GM21576 (cell line): ENCODE results near the gene MSN.
A peak's percentile ranks its signal among the peaks of the same experiment; 100 is the strongest.
"Not testable (repeated sequence)": the region's sequence is repeated elsewhere in the genome, so short reads cannot be mapped to it uniquely, and the experiment has no call there.

Experiments used
- ATAC-seq: cut with Tn5 transposase; IDR thresholded peaks from one replicate; pipeline ENCODE4 v1.9.1; 2021; ENCODE audit warnings: mild to moderate bottlenecking, moderate library complexity; ENCODE audit not compliant: unreplicated experiment

MSN gene

DNA sequence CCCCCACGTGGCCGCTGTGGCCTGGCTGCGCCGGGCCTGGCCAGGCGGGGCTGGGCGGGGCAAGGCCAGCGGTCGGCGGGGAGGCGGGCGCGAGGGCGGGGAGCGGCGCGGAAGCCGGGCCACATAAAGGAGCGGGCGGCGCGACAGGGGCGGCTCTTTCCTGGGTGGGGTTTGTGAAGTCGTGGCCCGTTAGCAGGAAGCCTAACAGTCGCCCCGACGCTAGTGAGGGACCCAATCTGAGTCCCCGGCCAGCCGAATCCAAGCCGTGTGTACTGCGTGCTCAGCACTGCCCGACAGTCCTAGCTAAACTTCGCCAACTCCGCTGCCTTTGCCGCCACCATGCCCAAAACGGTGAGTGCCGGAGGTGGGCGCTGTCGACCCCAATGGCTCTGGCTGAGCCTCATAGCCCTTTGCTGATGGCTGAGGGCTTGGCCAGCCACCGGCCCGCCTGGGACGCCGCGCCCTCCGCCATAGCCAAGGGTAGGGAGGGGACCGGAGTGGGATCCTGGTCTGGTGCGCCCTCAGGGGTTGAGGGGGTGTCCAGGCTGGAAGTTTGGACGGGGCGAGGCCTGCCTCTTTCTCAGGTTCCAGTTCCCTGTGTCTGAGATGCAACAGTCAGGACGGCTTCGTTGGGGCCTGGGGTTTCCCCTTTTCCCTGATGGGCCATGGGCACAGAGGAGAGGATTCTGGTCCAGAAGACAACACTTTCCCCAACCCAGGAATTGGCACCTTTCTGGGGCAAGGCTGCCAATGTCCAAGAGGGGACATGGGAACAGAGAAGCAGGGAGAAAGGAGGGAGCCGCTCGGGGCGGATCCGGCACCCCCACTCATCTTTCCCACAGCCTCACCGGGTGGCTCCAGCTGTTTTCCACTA is at the start of gene MSN:
TSS of gene MSN (plus strand) at position 152 of the 874 bp plus-strand sequence. CDS start at position 340, 188 bp downstream.
- peak; percentile 66 for ATAC-seq

DNA sequence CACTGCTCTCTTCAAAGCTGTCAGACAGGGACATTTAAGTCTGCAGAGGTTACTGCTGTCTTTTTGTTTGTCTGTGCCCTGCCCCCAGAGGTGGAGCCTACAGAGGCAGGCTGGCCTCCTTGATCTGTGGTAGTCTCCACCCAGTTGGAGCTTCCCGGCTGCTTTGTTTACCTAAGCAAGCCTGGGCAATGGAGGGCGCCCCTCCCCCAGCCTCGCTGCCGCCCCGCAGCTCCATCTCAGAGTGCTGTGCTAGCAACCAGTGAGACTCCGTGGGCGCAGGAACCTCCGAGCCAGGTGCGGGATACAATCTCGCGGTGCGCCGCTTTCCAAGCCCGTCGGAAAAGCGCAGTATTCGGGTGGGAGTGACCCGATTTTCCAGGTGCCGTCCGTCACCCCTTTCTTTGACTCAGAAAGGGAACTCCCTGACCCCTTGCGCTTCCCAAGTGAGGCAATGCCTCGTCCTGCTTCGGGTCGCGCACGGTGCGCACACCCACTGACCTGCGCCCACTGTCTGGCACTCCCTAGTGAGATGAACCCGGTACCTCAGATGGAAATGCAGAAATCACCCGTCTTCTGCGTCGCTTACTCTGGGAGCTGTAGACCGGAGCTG is 47.3 kb upstream of the MSN start:
- ATAC-seq, result not testable (repeated sequence)

DNA sequence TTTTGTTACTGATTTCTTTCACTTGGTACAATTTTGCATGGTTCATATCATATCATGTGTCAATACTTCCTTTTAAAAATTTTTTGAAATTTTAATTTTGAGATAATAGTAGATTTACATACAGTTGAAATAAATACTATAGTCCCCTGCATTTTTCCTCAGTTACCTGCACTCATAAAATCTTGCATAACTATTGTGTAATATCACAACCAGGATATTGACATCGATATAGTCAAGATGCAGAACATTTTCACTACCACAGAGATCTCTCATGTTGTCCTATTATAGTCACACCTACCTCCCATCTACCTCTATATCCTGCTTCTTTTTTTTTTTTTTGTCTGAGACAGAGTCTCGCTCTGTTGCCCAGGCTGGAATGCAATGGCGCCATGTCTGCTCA is 36.7 kb upstream of the MSN start:
- no peak for ATAC-seq

DNA sequence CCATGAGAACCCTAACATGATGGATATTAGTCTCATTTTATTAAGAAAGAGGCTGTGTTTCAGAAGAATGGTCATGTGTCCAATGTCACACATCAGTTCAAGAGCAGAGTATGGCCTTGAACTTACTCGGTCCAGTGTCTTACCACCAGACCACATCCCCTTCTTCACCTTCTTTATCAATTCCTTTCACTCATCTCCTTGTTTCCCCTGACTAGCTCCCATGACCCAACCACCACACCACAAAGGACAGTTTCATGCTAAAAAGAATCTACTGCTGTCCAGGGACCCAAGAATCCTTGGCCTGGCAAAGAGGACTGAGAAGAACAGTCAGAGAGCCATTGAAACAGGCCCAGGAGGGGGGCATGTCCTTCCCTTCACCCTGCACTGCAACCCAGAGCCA is 33.6 kb upstream of the MSN start:
- ATAC-seq, result no peak

DNA sequence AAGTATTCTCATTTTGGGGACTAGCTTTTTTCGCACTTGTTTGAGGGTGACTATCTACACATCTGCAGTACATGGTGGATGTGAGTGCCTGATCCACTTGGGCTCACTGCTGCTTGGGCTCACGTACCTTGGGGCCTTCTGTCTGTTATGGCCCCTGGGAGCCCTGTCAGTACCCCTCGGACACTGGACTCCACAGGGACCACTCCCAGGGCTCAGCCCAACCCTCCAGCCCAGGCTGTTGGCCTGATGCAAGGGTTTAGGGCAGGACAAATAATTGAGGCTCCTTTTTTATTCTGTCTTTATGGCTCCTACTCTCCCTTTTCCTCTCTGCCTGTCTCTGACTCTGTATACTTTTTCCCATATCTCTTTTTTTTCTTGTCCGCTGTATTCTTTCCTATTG is 32.7 kb upstream of the MSN start:
- no peak for ATAC-seq

DNA sequence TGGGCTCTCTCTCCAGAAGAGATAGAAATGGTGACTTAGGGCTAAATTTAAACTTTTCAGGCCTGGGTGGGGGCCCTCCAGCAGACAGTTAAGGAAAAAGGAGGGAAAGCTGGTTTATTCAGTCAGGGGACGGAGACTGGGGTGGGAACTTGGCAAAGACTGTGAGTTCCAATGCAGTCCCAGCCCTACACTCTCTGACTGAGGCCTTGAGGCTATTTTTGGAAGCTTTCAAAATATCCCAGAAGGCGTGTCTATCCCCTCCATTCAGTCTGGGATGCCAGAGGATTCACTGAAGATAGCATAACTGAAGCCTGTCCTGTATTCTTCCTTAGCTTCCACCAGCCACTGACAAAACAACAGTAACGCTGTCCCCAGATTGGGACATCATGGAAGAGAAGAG is 32.1 kb upstream of the MSN start:
- no peak for ATAC-seq

DNA sequence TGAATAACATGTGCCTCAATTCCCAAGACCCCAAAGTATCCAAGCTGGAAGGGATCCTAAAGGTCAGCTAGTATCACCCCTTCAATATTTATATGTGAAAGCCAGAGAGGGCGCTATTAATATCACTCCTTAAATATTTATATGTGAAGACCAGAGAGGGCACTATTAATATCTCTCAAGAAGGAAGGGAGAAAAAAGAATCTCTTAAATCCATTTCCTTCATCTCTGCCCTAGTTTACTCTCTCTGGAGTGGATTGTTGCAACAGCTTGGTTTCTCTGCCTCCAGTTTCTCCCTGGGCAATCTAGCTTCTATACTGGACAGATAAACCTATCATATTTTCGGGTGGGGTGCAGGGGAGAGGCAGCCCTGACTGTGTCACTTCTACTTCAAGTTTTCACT is 31.6 kb upstream of the MSN start:
- ATAC-seq, result no peak

DNA sequence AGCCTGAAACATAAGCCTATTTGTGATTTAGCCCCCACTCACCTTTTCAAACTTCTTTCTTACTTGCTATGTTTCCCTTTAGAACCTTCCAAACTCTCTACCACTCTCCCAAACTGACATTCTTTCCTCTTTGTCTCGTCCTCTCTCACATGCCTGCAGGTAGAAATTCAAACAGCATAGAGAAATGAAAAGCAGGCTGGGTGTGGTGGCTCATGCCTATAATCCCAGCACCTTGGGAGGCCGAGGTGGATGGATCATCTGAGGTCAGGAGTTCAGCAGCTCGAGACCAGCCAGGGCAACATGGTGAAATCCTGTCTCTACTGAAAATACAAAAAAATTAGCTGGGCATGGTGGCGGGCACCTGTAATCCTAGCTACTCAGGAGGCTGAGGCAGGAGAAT is 31.2 kb upstream of the MSN start:
- not testable (repeated sequence) for ATAC-seq

DNA sequence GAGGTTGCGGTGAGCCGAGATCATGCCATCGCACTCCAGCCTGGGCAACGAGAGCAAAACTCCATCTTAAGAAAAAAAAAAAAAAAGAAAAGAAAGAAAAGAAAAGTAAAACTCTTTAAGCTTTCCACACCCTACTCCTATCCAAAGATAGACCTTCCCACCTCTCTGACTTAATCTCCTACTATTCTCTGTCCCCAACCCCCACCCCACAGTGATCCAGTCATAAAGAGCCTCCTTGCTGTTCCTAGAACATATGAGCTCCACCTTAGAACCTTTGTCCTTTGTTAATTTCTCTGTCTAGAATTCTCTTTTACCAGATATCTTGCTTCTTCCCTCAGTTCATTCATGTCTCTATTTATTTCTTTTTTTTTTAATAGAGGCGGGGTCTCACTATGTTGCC is 30.1 kb upstream of the MSN start:
- ATAC-seq, result no peak

DNA sequence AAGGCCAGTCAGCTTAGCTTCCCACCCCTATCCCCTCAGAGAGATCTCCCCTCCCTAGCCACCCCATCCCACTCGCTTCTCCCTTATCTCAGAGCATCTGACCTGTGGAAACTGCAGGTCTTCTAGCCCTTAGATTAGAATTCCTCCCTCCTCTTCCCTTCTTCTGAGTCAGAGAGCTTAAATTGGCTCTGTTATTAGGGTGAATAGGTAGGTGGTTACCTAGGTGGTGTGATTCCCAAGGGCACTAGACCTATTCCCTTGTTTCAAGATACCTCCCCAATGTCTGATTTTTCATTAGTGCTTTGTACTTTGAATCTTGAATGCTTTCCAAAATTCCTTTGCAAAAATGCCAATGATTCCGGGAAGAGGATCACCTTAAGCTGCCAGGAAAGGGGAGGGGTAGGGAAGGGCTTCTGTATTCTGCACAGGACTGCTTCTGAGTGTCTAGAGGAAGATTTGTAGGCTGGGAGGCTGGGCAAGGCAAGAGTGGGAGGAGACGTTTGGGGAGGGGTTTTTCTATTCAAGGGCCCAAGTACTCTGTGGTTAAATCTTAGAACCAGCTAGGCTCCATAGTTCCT is 24.5 kb upstream of the MSN start:
- ATAC-seq, result no peak

DNA sequence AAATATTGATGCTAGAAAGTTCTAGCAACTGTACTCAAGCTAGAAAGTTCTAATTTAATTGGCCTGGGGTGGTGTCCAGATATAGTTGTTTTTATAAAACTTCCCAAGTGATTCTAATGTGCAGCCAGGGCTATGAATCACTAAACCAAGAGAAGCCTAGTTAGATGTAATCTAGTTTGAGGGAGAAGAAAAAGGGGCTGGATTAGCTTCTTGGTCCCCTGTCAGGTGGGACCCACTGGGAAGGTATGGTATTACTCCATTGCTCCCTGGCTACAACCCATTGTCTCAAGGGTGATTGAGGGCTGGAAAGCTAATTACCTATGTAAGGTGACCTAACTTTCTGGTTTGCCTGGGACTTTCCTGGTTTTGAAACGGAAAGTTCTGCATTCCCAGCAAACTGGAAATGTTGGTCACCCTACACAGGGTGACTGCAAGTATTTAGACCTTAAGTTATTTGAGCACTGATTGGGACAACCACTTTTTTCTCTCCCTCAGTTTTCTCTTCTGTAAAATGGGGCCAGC is 23.9 kb upstream of the MSN start:
- no peak for ATAC-seq

DNA sequence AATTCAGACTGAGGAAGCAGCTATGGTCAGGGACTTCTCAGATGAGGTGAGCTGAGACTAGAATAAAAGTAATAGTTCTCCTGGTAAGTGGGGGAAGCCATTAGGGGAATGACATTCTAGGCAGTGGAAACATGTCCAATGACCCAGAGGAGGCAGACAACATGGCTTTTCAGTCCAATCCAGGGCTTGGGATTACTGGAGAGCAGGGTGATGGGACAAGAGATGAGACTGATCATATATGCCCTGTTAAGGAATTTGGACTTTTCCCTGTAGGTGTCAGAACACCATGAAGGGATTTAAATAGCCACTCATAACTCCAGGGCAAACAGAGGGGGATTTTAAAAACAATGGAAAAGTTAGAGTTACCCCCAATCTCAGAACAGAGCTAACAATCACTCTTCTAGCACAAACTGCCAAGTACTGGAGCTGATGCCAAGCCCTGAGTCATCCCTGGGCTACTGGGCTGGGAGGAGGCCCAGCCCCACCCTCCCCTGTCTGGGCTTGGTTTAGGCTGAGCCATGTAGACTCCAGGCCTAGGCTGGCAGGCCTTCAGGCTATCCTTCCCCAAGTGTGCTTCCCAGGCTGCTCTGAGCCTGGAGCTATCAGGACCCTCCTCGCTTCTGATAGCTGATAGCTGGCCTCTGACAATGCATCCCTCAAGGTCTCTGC is 22.7 kb upstream of the MSN start:
- ATAC-seq, result no peak

DNA sequence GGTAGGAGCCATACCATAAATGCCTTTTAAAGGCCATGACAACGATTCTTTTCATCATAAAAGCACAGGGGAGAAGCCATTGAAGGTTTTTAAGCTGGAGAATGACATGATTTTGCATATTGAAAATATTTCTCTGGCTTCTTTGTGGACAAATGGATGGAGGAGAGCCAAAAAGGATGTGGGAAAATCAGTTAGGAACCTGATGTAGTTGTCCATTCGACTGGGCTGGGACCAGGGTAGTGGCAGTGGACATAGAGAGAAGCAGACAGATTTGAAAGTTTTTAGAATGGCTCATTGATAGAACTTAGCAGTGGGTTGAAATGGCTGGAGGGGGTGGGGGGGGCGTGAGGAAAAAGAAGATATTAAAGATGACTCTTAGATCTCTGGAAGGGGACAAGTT is 19.7 kb upstream of the MSN start:
- no peak for ATAC-seq

DNA sequence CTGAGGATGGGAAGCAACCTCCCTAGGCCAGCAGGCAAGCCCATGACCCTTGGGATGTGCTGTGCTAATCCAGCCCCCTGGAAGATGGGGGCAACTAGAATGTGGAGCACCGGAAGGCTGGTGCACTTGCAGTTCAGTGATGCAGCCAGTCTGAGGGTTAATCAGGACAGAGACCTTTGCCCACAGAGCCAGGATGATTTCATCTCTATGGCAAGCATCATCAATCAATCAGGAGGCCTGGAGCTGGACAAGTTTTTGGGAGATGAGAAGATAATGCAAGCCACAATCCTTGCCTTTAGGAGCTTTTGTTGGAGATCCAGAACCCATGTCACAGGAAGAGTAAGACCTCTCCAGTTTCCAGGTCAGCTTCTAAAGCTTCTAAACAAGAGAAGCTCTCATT is 15.4 kb upstream of the MSN start:
- ATAC-seq, result no peak

DNA sequence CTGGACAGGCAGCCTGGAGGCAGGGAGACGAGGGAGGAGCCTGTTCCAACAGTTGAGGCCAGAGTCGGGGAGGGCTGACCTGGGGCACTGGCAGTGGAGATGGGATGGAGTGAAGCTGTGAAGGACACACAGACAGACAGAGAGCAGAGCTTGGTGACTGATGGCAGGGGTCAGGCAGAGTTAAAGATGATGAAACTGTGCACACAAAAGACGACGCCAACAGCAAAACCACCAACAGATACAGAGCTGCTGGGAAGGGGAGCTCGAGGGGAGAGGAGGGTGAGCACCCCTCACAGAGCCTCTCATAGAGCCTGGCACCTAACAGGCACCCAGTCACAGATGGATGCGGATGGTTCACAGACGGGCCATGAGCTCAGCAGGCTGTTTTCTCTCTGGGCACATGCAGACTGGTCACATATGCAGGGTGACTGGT is 10.4 kb upstream of the MSN start:
- ATAC-seq, result not testable (repeated sequence)

DNA sequence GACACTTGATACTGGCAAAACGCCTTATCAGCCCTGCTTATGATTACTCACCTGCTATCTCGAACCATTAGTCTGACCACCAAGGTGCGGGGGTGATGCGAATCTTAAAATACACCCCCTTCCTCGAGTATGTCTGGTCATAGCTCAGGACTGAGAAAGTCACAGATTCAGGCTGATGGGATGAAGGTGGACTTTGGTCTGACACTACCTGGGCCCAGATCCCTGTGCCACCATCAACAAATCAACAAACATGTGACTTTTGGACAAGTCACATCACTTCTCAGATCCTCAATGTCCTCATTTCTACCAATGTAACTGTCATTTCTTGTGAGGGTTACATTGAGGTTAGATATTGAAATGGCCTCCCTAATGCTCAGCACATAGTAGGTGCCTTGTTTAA is 9.8 kb upstream of the MSN start:
- no peak for ATAC-seq

DNA sequence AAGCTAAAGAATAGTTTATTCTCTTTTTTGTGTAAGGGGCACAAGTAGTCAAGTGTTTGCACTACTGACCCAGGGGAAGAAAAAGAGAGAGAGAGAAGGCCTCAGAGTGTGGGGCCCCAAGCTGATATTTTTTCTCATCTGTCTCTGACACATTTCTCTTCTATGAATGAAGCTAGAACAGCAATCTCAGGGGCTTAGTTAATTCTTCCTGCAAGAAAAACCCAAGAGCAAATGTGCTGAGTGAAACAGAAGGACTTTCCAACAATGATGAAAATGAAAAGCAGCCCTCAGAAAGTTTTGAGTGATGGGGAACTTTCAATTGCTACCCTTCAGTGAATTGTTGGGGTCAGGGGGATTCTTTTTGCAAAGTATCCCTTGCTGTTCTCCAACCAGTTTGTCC is 9.2 kb upstream of the MSN start:
- ATAC-seq, result no peak

DNA sequence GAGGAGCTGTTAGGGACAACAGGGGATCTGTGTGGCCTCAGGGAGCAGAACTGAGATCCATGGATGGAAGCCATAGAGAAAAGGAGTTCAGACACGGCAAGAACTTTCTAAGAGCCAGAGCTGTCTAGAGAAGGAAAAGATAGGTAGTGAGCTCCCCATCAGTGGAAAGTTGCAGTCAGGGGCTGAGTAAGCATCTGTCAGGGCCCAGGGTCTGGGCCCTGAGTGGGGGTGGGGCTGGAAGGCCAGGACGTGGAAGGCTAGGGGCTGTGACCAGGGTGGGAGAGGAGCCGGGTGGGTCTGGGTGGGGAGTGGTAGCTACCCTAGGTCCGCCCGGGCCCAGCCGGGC is 324 bp upstream of the MSN start:
- ATAC-seq, result no peak

DNA sequence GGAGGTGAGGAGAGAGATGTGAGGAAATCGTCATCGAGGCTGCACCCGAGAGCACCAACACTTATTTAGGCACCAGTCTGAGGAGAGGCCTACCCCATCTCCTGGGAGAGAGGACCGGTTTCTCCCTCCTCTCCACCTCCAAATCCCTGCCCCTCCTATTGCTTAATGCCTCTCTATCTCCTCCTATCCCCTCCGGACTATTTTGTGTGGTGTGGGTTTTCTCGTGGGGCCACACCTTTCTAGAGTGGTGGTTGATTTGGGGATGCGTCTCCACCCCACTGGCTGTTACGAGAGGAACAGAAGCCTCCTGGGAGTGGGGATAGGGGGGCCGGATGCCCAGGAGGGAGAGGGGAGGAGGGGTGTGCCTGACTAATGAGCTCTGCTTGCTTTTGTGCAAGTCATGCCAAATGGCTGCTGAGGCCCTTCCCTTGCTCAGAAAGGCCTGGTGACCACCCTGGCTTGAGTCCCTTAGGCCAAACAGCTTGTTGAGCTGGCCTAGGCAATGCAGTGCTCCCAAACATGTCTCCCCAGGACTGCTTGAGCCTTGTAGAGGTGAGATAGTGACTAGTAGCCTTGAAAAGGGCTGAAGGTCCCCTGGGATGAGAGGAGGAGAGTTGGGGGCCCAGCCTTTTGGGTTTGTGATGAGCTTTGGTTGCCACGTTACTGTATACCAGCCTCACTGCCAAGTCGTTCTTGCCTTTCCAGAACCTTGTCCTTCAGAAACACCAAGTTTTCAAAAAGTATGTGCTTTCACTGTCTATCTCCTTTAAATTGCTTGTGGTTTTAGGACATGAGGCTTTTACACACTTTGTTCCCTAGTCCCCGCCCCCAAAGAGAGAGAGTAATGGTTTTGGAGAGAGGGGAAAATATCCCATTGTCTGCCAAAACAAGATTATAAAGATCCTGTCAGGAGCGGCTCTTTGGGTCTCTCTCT is 1.2 kb downstream of the MSN start:
- peak; percentile 38 for ATAC-seq

DNA sequence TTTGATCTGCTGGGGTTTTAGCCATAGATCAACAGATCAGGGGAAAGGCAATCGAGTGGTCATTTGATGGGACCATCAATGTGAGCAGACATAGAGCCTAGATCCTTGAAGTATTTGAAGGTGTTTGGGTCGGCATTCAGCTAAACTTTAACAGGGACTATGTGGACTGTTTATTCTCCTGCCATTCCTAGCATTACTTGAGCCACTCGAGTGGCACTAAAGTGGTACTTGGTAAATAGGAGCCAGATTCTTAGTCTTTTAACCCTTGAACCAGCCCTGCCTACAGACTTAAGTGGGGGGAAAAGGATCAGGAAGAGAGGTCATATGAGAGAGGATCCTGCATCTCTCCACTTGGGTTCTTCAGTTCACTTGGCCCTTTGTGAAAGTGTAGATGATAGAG is 3.8 kb downstream of the MSN start:
- no peak for ATAC-seq
